Activated gamma-delta T cell treated with anti-CD3 and anti-CD28 coated beads, Interleukin-2, amount 50 U/mL, for 16 hours (primary cell): Measurements from ENCODE around the gene NDUFB11.

Experiments used
- DNase-seq: peaks from one replicate; pipeline ENCODE4 v3.0.0-alpha.2; 2020; ENCODE audit warnings: low read depth

NDUFB11 gene

DNA sequence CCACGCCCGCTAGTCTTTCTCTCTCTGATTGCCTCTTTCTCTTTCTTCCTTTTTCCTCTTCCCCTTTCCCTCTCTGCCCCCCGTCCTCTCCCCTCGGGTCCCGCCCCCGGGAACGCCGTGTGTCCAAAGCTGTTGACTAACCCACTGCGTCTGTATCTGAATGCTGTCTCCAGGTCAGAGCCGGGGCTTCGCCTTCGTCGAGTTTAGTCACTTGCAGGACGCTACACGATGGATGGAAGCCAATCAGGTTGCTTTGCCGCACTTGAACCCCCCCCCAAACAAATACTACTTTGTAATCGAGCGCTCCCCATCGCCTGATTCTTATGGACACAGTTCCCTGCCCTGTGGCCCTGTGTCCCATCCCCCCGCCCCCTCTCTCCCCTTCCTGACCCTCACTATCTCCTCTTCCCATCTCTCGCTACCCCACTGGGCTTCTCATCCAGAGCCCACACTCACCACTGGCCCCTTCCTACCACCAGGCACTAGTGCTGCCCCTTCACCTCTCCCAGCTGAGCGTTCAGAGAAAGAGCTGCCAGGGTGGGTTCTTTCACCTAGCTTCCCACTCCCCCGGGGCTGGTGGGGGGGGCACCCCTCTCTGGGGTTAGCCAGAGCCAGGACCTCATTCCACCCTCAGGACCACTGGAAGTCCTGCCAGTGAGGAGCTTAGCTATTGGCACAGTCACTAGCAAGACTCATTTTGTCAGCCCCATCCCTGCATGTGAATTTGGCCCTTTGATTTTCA lies 30.5 kb upstream of the NDUFB11 start:
- DNase-seq: no peak

DNA sequence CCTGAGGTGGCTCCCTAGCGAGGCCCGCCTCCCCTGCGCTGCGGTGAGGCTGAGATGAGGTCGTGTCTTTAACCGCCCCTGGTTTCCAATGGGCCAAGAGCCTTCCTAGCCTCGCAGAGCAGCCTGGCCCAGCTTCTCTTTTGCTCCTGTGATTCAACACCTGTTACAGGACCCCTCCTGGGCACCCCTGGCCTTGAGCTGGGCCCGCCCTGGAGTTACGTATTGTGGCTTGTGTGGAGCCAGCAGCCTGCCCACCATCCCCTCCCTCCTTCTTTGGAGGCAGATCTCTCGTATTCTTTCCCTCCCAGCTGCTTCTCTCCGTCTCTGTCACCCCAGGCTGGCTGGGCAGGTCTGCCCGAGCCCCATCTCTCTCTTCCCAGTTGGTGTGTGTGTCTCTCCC lies 29.9 kb upstream of the NDUFB11 start:
- DNase-seq: no peak

DNA sequence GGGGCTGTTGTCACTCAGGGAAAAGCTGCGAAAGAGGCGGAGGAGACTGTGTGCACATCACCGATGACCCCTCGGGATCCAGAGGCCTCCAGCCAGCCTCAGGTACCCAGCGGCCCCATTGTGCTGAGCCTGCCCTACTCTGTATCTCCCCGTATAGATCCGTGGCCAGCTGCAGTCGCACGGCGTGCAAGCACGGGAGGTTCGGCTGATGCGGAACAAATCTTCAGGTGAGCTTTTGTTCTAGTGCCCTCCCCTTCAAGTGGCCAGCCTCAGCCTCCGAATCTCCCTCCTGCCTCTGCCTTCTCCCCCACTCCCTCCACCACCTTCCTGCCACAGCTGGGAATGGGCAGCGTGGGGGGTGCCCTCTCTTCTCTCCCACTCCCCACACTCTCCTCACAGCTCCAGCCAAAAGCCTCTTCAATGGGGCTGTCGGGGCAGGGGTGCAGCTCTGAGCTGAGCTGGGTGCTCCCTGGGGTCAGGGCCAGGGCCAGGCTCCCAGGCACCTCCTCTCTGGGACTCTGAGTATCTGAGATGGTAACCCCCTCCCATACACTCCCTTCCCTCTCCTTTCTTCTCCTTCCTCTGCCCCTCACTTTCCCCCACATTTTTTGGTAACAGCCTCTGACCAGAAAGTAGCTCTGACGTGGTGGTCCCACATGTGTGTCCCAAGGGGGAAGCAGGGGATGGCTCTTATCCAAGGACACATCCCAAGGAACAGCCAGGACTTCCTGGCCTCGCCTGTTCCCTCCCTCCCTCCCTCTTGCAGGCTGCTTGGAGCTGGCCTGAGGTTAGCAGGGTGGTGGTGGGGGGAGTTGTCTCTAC lies 28.7 kb upstream of the NDUFB11 start:
- no peak for DNase-seq

DNA sequence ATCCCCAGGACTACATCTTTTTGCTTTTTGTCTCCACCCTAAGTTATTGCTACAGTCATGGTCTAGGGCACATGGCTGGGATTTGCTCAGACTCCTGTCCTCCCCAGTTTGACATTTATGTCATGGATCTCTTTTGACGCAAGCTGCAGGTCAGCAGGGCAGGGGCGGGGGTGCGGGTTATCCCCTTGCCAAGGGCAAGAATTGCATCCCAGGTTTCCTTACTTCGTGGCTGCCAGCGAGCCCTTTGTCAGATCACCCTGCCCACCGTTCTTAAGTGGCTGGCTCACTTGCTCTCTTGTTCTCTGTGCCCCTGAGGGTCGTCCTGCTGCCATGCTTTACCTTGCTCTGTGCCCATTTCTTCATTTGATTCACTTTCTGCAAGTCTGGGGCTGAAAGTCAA lies 28.0 kb upstream of the NDUFB11 start:
- DNase-seq: no peak

DNA sequence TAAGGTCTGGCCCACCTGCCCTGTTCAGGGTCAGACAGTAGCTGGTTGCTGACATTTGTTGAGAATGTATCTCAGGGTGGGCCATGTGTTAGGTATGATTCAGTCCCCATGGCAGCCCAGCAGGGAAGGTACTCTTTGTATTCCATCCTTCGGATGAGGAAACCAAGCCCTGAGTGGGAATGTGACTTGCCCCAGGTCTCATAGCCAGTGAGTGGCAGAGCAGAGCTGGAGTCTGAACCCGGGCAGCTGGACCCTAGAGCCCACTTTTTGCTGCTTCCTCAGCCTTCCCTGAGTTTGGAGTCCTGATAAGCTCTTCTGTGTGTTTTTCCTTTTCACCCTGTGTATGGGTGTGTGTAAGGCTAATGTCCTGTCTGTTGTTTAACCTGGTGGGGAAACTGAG lies 27.5 kb upstream of the NDUFB11 start:
- no peak for DNase-seq

DNA sequence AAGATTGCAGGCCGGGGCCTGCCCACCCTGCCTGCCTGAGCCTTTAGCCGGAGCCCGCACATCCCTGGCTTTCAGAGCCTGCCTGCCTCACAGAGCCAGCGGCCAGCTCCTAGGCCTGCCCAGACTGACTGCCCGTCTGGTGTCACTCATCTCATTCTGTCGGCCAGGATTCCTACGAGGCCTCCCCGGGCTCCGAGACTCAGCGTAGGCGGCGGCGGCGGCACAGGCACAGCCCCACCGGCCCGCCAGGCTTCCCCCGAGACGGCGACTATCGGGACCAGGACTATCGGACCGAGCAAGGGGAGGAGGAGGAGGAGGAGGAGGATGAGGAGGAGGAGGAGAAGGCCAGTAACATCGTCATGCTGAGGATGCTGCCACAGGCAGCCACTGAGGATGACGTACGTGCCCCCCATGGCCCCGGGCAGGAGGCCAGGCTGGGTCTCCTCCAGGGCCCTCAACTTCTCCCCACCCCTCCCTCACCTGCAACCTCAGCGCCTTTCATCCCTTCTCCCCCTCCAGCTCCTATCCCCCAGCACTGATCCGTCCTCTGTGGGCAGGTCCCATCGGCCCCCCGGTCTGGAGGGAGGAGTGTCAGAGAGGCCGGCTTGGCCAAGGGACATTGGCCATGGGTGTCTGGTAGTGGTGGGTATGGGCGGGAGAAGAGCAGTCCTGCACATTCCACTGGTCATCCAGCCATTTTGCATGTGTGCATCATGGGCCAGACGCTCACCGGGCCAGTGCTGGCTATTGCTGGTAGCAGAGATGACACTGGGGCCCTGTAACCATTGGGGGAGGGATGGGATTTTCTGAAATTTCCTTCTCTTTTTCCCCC lies 26.6 kb upstream of the NDUFB11 start:
- DNase-seq: no peak

DNA sequence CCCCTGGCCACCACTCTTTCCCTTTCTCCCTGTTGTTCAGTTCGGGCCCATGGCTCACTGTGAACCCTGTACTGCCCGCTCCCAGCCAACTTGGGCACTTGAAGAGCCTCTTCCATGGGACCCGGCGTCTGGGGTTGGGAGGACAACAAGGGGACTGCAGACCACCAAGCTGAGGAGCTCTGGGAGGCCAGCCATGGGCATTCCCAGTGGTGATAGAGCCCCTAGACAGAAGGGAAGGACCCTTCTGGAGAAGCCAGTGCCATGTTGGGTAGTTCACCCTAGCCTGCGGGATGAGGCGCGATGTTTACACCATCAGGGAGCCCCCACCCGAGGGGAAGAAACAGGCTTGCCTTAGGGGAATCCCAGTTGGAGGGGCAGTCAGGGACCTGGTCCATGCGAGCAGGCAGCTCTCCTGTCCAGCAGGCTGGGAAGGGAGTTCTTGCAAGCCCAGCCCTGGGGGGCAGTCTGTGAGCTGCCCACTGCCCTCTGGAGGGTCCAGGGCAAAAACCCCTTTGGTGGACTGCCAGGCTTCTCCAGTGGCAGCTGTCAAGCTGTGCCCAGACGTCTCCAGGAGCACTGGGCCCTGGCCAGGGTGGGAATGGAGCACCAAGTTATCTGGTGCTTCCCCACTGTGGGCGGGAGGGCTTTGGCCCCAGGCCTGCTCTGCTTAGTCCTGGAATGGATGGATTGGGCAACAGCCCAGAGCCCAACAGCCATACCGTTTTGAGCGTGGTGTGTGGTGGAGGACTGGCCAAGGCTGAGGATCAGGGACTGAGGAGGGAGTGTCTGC lies 25.4 kb upstream of the NDUFB11 start:
- no peak for DNase-seq

DNA sequence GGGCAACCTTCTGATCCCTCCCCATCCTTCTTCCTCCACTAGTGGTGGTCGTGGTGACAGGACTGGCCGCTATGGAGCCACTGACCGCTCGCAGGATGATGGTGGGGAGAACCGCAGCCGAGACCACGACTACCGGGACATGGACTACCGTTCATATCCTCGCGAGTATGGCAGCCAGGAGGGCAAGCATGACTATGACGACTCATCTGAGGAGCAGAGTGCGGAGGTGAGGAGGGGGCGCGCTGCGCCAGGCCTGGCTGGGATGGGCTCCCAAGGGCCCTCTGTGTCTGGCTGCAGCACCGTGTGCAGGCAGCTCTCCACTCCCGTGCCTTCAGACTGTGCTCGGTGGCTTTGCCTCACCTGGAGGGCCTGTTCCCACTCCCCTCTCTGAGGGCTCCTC lies 24.8 kb upstream of the NDUFB11 start:
- DNase-seq: no peak

DNA sequence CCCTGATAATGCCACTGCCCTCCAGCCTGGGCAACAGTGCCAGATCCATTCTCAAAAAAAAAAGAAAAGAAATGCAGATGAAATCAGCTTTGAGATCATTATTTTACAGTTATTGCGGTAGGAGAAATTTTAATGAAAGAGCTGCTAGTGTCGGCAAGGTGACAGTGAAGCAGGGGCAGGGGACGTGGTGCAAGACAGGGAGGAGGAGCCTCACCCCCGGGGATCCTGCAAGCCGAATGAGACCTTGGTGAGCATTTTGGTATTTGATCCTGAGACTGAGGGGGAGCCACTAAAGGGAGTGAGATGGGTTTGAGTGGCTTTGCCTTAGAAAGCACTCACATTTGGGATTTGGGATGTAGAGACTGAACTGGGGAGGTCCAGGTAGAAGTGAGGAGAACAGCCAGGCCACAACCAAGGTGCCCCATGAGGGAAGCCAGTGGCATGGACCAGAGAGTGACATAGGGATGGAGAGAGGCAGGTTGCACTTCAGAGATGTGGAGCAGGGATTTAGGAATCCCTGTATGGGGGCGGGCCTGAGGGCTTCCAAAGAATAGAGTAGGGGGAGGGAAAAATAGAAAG lies 24.1 kb upstream of the NDUFB11 start:
- DNase-seq: no peak

DNA sequence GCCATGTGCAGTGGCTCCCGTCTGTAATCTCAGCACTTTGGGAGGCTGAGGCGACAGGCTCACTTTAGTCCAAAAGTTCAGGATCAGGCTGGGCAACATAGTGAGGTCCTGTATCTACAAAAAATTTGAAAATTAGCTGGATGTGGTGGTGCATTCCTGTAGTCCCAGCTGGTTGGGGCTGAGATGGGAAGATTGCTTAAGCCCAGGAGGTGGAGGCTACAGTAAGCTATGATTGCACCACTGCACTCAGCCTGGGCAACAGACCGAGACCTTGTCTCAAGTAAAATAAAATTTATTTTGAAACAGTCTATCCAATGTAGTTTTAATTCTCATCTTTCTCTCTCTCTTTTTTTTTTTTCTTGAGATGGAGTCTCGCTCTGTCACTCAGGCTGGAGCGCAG lies 21.6 kb upstream of the NDUFB11 start:
- DNase-seq: no peak

DNA sequence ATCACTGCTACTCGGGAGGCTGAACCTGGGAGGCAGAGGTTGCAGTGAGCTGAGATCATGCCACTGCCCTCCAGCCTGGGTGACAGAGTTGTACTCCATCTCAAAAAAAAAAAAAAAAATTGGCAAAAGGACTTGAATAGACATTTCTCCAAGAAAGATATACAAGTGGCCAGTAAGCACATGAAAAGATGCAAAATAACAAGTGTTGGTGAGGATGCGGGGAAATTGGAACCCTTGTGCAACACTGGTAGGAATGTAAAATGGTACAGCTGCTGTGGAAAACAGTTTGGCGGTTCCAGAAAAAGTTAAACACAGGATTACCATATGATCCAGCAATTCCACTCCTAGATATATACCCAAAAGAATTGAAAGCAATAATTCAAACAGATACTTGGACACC lies 19.9 kb upstream of the NDUFB11 start:
- DNase-seq: no peak

DNA sequence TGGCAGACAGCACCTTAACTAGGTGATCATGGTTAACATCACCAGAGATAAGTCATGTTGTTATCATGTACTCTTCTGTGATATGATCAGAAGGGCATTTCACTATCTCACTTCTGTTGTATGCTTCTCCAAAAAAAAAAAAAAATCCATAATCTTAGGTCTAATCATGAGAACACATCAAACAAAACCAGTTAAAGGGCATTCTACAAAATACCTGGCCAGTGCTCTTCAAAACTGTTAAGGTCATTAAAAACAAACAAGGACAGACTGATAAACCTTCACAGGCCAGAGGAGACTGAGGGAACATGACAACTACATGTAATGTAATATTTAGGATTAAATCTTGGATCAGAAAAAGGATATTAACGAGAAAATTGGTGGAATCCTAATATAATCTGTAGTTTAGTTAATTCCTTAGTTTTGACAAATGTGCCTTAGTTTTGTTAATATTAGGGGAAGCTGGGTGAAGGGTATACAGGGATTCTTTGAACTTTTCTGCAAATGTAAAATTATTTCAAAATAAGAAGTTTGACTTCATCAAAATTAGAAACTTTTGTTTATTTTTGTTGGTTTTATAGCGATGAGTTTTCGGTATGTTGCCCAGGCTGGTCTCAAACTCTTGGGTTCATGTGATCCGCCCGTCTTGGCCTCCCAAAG lies 18.6 kb upstream of the NDUFB11 start:
- DNase-seq: no peak

DNA sequence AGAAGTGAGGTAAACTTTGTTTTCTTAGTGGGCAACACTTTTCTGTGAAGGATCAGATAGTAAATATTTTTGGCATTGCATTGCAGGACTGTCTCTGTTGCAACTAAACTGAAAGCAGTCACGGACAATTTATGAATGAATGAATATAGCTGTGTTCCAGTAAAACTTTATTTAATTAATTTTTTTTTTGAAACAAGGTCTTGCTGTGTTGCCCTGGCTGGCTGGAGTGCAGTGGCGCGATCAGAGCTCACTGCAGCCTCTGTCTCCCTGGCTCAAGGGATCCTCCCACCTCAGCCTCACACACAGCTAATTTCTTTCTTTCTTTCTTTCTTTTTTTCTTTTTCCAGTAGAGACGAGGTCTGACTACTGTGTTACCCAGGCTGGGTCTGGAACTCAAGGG lies 16.3 kb upstream of the NDUFB11 start:
- DNase-seq: no peak

DNA sequence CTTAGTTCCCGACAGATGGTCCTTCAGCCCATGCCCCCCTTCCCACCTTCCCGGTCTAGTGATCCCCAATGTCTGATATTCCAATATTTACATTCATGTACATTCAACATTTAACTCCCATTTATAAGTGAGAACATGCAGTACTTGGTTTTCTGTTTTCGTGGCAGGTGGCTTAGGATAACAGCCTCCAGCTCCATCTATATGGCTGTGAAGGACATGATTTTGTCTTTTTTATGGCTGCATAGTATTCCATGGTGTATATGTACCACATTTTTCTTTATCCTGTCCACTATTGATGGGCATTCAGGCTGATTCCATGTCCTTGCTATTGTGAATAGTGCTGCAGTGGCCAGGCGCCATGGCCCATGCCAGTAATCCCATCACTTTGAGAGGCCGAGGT lies 14.3 kb upstream of the NDUFB11 start:
- DNase-seq: no peak

DNA sequence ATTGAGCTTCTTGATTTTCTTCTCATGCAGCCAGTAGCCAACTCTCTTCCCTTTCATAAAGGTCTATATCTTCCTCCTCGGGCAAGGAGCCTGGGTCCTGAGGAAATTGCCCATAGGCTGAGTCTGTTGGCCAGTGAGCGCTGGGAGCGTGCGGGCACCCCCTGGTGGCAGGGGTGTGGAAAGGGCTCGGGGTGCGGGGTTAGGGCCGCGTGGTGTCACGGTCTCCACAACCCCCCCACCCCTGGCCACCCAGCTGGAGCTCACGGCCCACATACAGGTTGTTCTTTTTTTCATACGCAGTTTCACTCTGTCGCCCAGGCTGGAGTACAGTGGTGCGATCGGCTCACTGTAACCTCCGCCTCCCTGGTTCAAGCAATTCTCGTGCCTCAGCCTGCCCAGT lies 13.6 kb upstream of the NDUFB11 start:
- no peak for DNase-seq

DNA sequence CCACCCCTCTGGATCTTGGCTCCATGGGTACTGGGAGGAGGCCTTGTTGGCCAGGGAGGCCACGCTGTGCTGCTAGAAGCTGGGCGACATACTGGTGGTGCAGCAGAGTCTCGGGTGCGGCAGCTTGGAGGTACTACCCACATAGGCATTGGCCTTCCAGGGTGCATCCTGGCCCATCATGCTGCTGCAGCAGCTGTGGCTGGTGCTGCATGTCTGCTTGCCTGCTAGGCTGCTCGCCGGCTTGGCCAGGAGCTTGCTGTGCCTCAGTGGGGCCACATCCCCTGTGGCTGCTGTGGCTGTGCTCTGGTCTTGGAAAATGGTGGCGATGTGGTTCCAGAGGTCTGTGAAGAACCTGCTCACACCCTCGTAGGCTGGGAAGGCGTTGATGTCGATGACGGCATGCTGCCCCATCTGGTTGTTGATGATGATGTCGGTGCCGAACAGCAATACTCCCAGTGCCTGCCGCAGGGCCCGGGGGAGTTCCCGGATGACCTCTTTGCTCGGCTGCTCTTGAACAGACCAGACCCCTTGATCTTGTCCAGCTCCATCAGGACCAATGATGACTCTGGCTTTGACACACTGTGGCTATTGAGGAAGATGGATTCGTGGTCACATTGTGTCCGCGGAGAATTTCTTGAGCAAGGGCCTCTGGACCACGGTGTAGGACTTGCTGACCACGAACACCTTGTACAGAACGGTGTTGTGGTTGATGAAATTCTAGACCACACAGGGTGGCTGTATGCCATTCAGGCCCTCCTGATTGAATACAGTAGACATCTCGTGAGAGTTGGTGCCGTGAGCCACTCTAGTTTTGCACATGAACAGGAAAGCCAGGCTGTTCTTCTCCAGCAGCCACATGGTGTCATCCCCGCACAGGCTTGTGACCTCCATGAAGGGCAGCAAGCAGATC lies 12.4 kb upstream of the NDUFB11 start:
- DNase-seq: no peak

DNA sequence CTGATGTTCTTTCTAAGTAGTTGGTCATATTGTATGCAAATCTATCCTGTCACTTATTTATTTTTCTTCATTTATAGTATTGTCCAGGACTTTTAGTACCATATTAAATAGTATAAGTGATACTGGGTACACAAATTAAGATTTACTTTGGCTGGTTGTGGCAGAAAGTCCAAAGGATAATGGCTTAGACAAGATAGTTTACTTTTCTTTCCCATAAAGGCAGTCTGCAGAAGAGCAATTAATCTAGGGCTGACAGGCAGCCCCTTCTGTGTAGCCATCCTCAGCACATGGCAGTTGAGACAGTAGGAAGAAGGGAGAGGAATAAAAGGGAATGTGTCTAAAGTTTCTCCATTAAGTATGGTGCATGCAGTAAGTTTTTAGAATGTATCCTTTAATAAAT lies 6.9 kb upstream of the NDUFB11 start:
- DNase-seq: no peak

DNA sequence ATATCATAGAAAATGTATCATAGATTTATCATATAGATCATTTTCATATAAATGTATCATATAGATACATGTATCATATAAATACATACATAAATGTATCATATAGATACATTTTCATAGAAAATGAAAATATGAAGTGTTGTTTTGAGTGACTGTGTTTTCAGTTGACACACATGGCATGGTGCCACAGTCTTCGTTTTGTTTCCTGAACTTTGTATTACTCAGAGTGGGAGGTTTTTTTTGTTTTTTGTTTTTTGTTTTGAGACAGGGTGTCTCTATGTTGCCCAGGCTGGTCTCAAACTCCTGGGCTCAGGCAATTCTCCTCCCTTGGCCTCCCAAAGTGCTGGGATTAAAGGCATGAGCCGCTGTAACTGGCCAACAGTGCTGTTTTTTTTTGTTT lies 4.4 kb upstream of the NDUFB11 start:
- DNase-seq: no peak

DNA sequence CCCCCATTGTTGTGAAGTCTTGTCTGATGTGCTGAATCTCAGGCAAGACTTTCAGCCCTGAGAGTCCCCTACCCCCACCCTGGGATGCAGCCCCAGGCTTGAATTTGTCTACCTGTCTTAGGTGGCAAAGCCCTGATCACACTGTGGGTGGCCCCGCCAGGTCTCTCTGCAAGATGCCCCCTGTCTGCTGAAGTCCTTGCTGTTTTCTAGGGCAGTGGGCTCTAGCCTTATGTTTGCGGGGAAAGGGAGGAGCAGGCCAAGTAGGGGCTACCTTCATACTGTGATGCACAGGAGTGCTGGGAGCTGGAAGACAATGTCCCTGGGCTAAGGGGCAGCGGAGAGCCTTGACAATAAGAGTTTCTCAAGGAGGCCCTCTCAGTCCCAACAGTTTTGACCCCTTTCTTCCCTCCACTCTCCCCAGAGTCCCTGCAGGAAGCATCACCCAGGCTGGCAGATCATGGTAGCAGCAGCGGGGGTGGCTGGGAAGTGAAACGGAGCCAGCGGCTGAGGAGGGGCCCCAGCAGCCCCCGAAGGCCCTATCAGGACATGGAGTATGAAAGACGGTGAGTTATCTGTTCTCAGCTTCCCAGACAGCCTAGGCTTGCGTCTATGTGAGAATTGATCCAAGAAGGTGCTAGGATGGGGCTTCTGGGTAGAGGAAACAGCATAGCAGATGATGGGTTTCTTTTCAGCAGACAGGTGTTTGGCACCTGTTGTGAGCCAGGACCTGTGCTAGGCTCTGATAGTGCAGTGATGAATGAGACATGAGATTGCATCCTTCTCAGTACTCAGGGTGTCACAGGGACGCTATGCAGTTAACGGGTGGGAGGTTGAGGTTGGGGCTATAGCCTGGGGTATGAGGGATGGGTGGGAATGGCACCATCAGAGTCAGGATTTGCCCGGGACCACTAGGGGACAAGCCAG lies 2.7 kb upstream of the NDUFB11 start:
- no peak for DNase-seq
